Heart left ventricle (tissue), 13 donors: ENCODE data around the gene VPS13A.
"Not testable (repeated sequence)": the region's sequence is repeated elsewhere in the genome, so short reads cannot be mapped to it uniquely, and the experiment has no call there.

Experiments used
- CTCF ChIP-seq, 12 donors: fragments of 200-600 bp; sonication (generic) in 4 of 12; IDR thresholded peaks; one replicate each; pipeline versions ENCODE4 v1.5.0 to v1.8.0; 2018 to 2022; ENCODE audit warnings: antibody characterized with exemption in 12 of 12, mild to moderate bottlenecking in 5 of 12
- POLR2A ChIP-seq, 2 donors: fragments of 450-650 bp; IDR thresholded peaks; one replicate each; pipeline ENCODE4 v1.6.1; 2017; ENCODE audit warnings: antibody characterized with exemption in 2 of 2, mild to moderate bottlenecking in 2 of 2, moderate library complexity in 2 of 2
- donor health status: ischemic (EF 13 %, LVEDD 7.1; RV severe dilation, severe dysfunction).
- donor health status: DM: no; HTN: yes; CAD: no.
- donor health status: DM: no; HTN: no; CAD: no.
- donor health status: ischemic (EF 25% LVEDD 6.9; RV normal size, moderate dysfunction).
- donor health status: ischemic (EF 25% LVEDD 5.7; RV mildly dilated, moderate dysfunction).
- donor health status: ischemic (EF 35%, LVEDD 5.7; RV mildly dilated, moderate dysfunction).
- donor health status: nonischemic (EF 11% LVEDD 7.7; RV severe dilation, severe dysfunction).
- donor health status: DM: yes; HTN: yes; CAD: no.
- donor health status: PGD.
- donor health status: ischemic (EF 29% LVEDD 5.4; RV normal size, mild dysfunction).
- donor health status: nonischemic (EF 23%, LVEDD 6.1; RV moderate dilation, normal function).

- not testable (repeated sequence) for TF ChIP-seq CTCF, POLR2A (IDR thresholded peaks at IDR 0.05)
These were observed 231.2 kb downstream of the VPS13A start for GRCh38 chr9:77408521-77408920.
